GM12875 (cell line): ENCODE results near the gene ECHS1.
"Not testable (repeated sequence)": the region's sequence is repeated elsewhere in the genome, so short reads cannot be mapped to it uniquely, and the experiment has no call there.

Source experiments
- H3K4me3 ChIP-seq: one replicate; pipeline ENCODE4 v1.5.1; 2011; ENCODE audit warnings: low read depth, low read length, control low read depth
- TF ChIP-seq, protein P1 (sequence below): IDR thresholded peaks from 2 replicates; pipeline ENCODE4 v1.5.1; 2011; ENCODE audit warnings: low read depth, mild to moderate bottlenecking, control low read depth, inconsistent platforms, low read length, moderate library complexity, borderline replicate concordance; ENCODE audit not compliant: insufficient read depth

The ECHS1 gene

DNA sequence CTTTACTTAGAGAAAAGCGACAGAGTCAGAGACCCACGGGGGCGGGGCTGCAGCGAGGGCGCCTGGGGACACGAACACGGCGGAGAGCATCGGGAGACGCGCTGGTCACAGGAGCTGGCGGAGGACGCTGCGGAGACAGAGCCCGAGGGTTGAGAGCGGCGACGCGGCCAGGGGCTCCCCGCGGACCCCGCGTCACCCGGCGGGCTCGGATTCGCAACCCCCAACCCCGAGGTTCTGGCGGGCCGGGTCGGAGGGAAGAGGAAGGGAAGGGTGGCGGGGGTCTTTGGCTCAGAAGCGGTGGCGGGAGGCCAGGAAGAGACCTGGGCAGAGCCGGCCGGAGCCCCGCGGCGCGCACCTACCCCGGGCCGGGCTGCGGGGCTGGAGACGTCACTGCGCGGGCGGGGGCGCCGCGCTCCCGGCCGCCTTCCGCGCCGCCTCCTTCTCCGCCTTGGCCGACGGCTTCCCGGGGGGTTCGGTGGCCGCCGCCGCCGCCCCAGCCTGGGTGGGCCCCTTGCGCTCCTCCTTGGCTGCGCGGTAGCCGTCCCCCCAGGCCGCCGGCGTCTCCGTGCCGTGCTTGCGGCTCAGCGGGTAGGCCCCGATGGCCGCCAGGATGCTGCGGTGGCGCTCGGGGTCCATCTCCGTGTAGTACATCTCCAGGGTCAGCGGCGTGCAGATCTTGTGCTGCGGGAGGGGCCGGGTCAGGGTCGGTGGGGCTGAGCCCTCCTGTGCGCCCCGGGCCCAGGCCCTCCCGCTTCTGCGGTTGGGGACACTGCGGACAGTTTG, 47.5 kb downstream of the ECHS1 start:
- H3K4me3 ChIP-seq, result no peak overlapping the region
- TF ChIP-seq, protein P1, sequence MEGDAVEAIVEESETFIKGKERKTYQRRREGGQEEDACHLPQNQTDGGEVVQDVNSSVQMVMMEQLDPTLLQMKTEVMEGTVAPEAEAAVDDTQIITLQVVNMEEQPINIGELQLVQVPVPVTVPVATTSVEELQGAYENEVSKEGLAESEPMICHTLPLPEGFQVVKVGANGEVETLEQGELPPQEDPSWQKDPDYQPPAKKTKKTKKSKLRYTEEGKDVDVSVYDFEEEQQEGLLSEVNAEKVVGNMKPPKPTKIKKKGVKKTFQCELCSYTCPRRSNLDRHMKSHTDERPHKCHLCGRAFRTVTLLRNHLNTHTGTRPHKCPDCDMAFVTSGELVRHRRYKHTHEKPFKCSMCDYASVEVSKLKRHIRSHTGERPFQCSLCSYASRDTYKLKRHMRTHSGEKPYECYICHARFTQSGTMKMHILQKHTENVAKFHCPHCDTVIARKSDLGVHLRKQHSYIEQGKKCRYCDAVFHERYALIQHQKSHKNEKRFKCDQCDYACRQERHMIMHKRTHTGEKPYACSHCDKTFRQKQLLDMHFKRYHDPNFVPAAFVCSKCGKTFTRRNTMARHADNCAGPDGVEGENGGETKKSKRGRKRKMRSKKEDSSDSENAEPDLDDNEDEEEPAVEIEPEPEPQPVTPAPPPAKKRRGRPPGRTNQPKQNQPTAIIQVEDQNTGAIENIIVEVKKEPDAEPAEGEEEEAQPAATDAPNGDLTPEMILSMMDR, result no peak

DNA sequence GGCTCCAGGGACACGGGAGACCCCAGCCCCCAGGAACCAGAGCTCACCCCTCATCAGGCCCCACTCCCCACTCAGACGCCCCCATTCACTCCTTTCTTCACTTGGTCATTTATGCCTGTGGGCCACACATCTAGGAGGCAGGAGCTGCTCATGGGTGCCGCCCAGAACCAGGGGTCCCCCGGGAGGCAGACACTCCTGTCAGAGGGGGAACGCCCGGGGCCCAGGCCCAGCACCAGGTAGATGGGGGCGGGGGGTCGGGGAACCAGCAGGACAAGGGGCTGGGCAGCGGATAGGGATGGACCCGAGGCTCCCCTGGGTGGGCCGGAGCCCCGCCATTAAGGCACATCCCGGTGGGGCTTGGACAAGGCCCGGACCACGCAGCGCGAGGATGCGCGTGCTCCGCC, 48.3 kb downstream of the ECHS1 start:
- H3K4me3 ChIP-seq, result no peak overlapping the region
- TF ChIP-seq, protein P1, result no peak

DNA sequence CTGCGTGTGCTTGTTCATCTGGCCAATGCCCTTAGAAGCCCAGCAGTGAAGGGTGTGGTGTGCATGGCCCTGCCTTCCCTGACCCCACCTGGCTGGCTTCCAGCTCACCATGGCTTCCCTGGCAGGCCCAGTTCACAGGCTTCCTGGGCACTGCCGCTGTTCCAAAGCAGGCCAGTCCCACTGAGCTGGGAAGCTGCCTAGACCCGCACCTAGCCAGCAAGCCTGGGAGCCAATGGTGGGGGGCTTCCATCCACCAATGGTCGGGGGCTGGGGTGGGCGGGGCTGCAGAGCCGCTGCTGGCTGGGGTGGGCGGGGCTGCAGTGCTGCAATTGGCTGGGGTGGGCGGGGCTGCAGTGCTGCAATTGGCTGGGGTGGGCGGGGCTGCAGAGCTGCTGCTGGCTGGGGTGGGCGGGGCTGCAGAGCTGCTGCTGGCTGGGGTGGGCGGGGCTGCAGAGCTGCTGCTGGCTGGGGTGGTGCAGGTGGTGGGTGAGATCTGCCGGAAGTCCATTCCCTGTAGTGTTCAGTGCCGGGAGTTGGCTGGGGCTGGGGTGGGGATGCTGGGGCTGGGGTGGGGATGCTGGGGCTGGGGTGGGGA, 48.9 kb downstream of the ECHS1 start:
- TF ChIP-seq, protein P1, result no peak
- no peak overlapping the region for H3K4me3 ChIP-seq

GRCh38 chr10:133322064-133322709, 51.0 kb downstream of the ECHS1 start:
- H3K4me3 ChIP-seq, result not testable (repeated sequence)

- H3K4me3 ChIP-seq, result not testable (repeated sequence)
Measured at GRCh38 chr10:133320852-133321422, 52.2 kb downstream of the ECHS1 start.

GRCh38 chr10:133318494-133319127, 54.5 kb downstream of the ECHS1 start:
- TF ChIP-seq, protein P1, result peak; percentile 79

DNA sequence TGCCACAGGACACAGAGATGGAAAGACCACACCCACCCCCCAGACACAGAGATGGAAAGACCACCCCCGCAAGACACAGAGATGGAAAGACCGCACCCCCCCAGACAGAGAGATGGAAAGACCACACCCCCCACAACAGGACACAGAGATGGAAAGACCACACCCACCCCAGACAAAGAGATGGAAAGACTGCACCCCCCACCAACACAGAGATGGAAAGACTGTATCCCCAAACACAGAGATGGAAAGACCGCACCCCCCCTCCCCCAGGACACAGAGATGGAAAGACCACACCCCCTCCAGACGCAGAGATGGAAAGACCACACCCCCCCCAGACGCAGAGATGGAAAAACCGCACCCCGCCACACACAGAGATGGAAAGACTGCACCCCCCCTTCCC, 56.4 kb downstream of the ECHS1 start:
- TF ChIP-seq, protein P1, result no peak
- no peak overlapping the region for H3K4me3 ChIP-seq

More at GRCh38 chr10:133318494-133319127, 54.5 kb downstream of the ECHS1 start:
- H3K4me3 ChIP-seq, result peak overlapping the region; percentile 34

DNA sequence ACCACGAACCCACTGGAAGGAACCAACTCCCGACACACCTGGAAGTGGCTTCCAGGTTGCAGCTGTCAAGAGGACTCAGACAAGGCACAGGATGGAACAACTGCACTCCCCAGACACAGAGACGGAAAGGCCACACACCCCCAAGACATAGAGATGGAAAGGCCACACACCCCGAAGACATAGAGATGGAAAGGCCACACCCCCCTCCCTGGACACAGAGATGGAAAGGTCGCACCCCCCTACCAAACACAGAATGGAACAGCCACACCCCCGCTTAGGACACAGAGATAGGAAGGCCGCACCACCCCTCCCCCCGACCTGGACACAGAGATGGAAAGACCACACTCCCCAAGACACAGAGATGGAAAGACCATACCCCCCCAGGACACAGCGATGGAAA, 56.9 kb downstream of the ECHS1 start:
- no peak overlapping the region for H3K4me3 ChIP-seq
- TF ChIP-seq, protein P1, result no peak
